HepG2 (cell line): ENCODE results near the gene FGFR4. TPM values are rescaled to one million over a fixed set of nuclear protein-coding genes. Genes with fewer than 3 reads are reported as not detected.

ENCODE experiments used
- ATAC-seq: fragments of 200-7000 bp; cut with Tn5 transposase; 3 replicates; pipeline ENCODE4 v1.9.1; 2020; ENCODE audit warnings: mild to moderate bottlenecking, moderate library complexity
- BruUV-seq: library from RNA; stranded (reverse); fragments of 400-500 nt; replicated peaks from 2 replicates; lab custom pipeline; 2021; lab: Mats Ljungman, UMichigan
- CTCF ChIA-PET: fragments of 300-600 bp; formaldehyde crosslinking; extraction: SDS; loops from one replicate; lab custom pipeline; 2021; ENCODE audit warnings: low total read pairs, inconsistent platforms, low intra/inter-chr PET ratio; lab: Yijun Ruan, JAX
- POLR2A ChIA-PET: fragments of 350-600 bp; sonication (Branson Sonifier 250); formaldehyde crosslinking; loops from one replicate; lab custom pipeline; 2020; ENCODE audit warnings: antibody characterized with exemption, inconsistent platforms; lab: Yijun Ruan, JAX
- DNase-seq: peaks from one replicate; pipeline ENCODE4 v3.0.0-alpha.2; 2015; ENCODE audit warnings: low spot score
- FAIRE-seq: peaks from 3 replicates; lab custom pipeline; 2011; peaks lifted over from hg19 to GRCh38; lab: Jason Lieb, UNC
- H2AFZ ChIP-seq: one replicate; pipeline ENCODE4 v1.6.1; 2011; ENCODE audit warnings: low read length, inconsistent platforms
- H3K27ac ChIP-seq: fragments of 300-600 bp; 3 replicates; pipeline ENCODE4 v1.8.0; 2011; ENCODE audit warnings: mixed run types, mild to moderate bottlenecking, mixed read lengths, low read length, inconsistent platforms; ENCODE audit not compliant: insufficient read depth; ENCODE audit errors: extremely low read length
- H3K27me3 ChIP-seq, 2 experiments: fragments of 200-600 bp in 1 of 2; 2 replicates in 1 of 2; 3 replicates in 1 of 2; pipeline versions ENCODE4 v1.6.0 to v1.8.0; 2011; ENCODE audit warnings: low read length in 2 of 2, mild to moderate bottlenecking in 2 of 2, moderate library complexity in 2 of 2, inconsistent platforms in 1 of 2; ENCODE audit not compliant: insufficient read depth in 2 of 2, control insufficient read depth in 1 of 2
- H3K36me3 ChIP-seq, 2 experiments: fragments of 200-600 bp in 1 of 2; replicated peaks in 1 of 2; 2 replicates in 1 of 2; 3 replicates in 1 of 2; pipeline versions ENCODE4 v1.5.1 to v1.8.0; 2011; ENCODE audit warnings: low read length in 2 of 2, inconsistent platforms in 1 of 2; ENCODE audit not compliant: insufficient read depth in 2 of 2, control insufficient read depth in 1 of 2
- H3K4me1 ChIP-seq: 2 replicates; pipeline ENCODE4 v1.5.1; 2012; ENCODE audit warnings: low read length, inconsistent platforms; ENCODE audit not compliant: insufficient read depth
- H3K4me2 ChIP-seq: 2 replicates; pipeline ENCODE4 v1.6.0; 2011; ENCODE audit warnings: low read depth, low read length, inconsistent platforms
- H3K4me3 ChIP-seq, 3 experiments: fragments of 200-600 bp in 1 of 3; sonication (generic), shearing (Covaris generic) in 1 of 3; replicated peaks in 1 of 3; 2 replicates each; pipeline ENCODE4 v1.5.1; 2011 to 2016; ENCODE audit warnings: low read length in 3 of 3, inconsistent platforms in 2 of 3, low read depth in 2 of 3, mild to moderate bottlenecking in 2 of 3, control low read depth in 1 of 3, mixed read lengths in 1 of 3; ENCODE audit not compliant: insufficient read depth in 1 of 3
- H3K79me2 ChIP-seq: one replicate; pipeline ENCODE4 v1.6.1; 2011; ENCODE audit warnings: low read length, inconsistent platforms; ENCODE audit not compliant: insufficient read depth
- H3K9ac ChIP-seq: 2 replicates; pipeline ENCODE4 v1.6.0; 2011; ENCODE audit warnings: mild to moderate bottlenecking, low read depth, low read length, inconsistent platforms; ENCODE audit not compliant: insufficient read depth
- H3K9me3 ChIP-seq: 2 replicates; pipeline ENCODE4 v1.5.1; 2012; ENCODE audit warnings: mild to moderate bottlenecking, low read length
- H4K20me1 ChIP-seq: 2 replicates; pipeline ENCODE4 v1.6.0; 2011; ENCODE audit warnings: inconsistent platforms, mild to moderate bottlenecking, low read length, moderate library complexity; ENCODE audit not compliant: insufficient read depth
- AGO1 ChIP-seq: fragments of 200-400 bp; formaldehyde crosslinking; IDR thresholded peaks from 2 replicates; pipeline ENCODE4 v1.6.1; 2017; ENCODE audit warnings: mild to moderate bottlenecking, low read depth, low read length, moderate library complexity; ENCODE audit not compliant: poor library complexity, severe bottlenecking
- CBX2 ChIP-seq, 2 experiments: fragments of 200-600 bp in 1 of 2; sonication (generic); formaldehyde crosslinking in 1 of 2; IDR thresholded peaks; 2 replicates each; pipeline versions ENCODE4 v1.7.0 to v1.8.1; 2018 to 2022; ENCODE audit warnings: low read depth in 2 of 2, low read length in 1 of 2, mild to moderate bottlenecking in 1 of 2, missing genetic modification reagents in 1 of 2
- CENPT ChIP-seq: sonication (generic); formaldehyde crosslinking; IDR thresholded peaks from 2 replicates; pipeline ENCODE4 v1.8.0; 2022; ENCODE audit warnings: low read depth, mild to moderate bottlenecking, moderate library complexity, missing genetic modification reagents
- HMG20A ChIP-seq: IDR thresholded peaks from 2 replicates; pipeline ENCODE4 v1.6.1; 2016; ENCODE audit warnings: borderline replicate concordance
- NPAS2 ChIP-seq: sonication (generic); formaldehyde crosslinking; IDR thresholded peaks from 2 replicates; pipeline ENCODE4 v1.8.0; 2022; ENCODE audit warnings: mild to moderate bottlenecking, missing genetic modification reagents, borderline replicate concordance
- SRSF1 ChIP-seq: fragments of 200-400 bp; formaldehyde crosslinking; optimal IDR thresholded peaks from 2 replicates; pipeline ENCODE3; 2017; ENCODE audit warnings: mild to moderate bottlenecking, low read depth, low read length, moderate library complexity
- THRA ChIP-seq: sonication (generic); formaldehyde crosslinking; IDR thresholded peaks from 2 replicates; pipeline ENCODE4 v1.4.0; 2020; ENCODE audit warnings: missing genetic modification reagents, borderline replicate concordance
- WIZ ChIP-seq: sonication (generic); formaldehyde crosslinking; IDR thresholded peaks from 2 replicates; pipeline ENCODE4 v1.5.1; 2020; ENCODE audit warnings: mild to moderate bottlenecking, missing genetic modification reagents
- ZBTB44 ChIP-seq: sonication (generic); formaldehyde crosslinking; IDR thresholded peaks from 2 replicates; pipeline ENCODE4 v1.4.0; 2020; ENCODE audit warnings: missing genetic modification reagents
- ZNF121 ChIP-seq: sonication (generic); formaldehyde crosslinking; IDR thresholded peaks from 2 replicates; pipeline ENCODE4 v1.5.0; 2020; ENCODE audit warnings: mild to moderate bottlenecking, missing genetic modification reagents
- ZNF232 ChIP-seq: sonication (generic); formaldehyde crosslinking; IDR thresholded peaks from 2 replicates; pipeline ENCODE4 v1.4.0; 2020; ENCODE audit warnings: missing genetic modification reagents, borderline replicate concordance
- ZNF292 ChIP-seq: sonication (generic); formaldehyde crosslinking; IDR thresholded peaks from 2 replicates; pipeline ENCODE4 v1.8.1; 2022; ENCODE audit warnings: mild to moderate bottlenecking, low read depth, missing genetic modification reagents, borderline replicate concordance
- ZNF646 ChIP-seq: sonication (generic); formaldehyde crosslinking; IDR thresholded peaks from 2 replicates; pipeline ENCODE4 v1.9.0; 2021; ENCODE audit warnings: mild to moderate bottlenecking, missing genetic modification reagents
- ZNF746 ChIP-seq: sonication (generic); formaldehyde crosslinking; IDR thresholded peaks from 2 replicates; pipeline ENCODE4 v1.8.0; 2022; ENCODE audit warnings: mild to moderate bottlenecking, missing genetic modification reagents
- ZSCAN12 ChIP-seq: sonication (generic); formaldehyde crosslinking; IDR thresholded peaks from 2 replicates; pipeline ENCODE4 v1.9.0; 2021; ENCODE audit warnings: mild to moderate bottlenecking, missing genetic modification reagents
- ZSCAN25 ChIP-seq: sonication (generic); formaldehyde crosslinking; IDR thresholded peaks from 2 replicates; pipeline ENCODE4 v1.8.0; 2022; ENCODE audit warnings: mild to moderate bottlenecking, missing genetic modification reagents
- WGBS: methylation state at CpG from one replicate; pipeline ENCODE4 v1.1.6; 2017; ENCODE audit warnings: low lambda C conversion rate; 5-methylcytosine and 5-hydroxymethylcytosine counted together
- in situ Hi-C: cut with HindIII; loops from 2 replicates; pipeline ENCODE4 v1.10.0; 2017; ENCODE audit warnings: low pct_unique_long_range_greater_than_20kb; ENCODE audit not compliant: extremely low pct_ligation_motif_present
- intact Hi-C: fragments of 100-400 bp; cut with micrococcal nuclease; formaldehyde crosslinking; loops from one replicate; pipeline ENCODE4 v1.10.0; 2022; ENCODE audit not compliant: unreplicated experiment
- polyA plus RNA-seq, 8 experiments: library from polyadenylated mRNA; depleted of rRNA in 3 of 8; stranded (reverse) in 7 of 8; unstranded in 1 of 8; fragments of >200 nt; fragmentation: Illumina TruSeq in 4 of 8; extraction: Trizol in 4 of 8; gene quantifications; 2 replicates each; pipeline versions ENCODE4 v1.2.1 to v1.2.3, GENCODE V29; 2011 to 2016; ENCODE audit warnings: low read depth in 4 of 8, missing spikeins in 1 of 8, mixed read lengths in 1 of 8; ENCODE audit not compliant: insufficient read depth in 1 of 8
- total RNA-seq, 5 experiments: library from RNA; depleted of rRNA; stranded (reverse); fragments of >200 nt; fragmentation: Illumina TruSeq; extraction: Trizol; gene quantifications; 2 replicates each; pipeline ENCODE4 v1.2.3, GENCODE V29; 2016; ENCODE audit warnings: low read depth in 1 of 5

The FGFR4 gene
- total and polyA plus RNA-seq, 2 of the 13 experiments (the other 11 are each of a cell fraction or from before 2014, with no cell fraction given): 129 to 219 TPM

- no peaks in the 10 kb centered on the region for H3K27me3 ChIP-seq
- H3K9me3 ChIP-seq: no peaks in the 10 kb centered on the region
- no peak overlapping the region for H3K4me2 ChIP-seq
- DNase-seq: no peak
- ChIA-PET CTCF (no interaction called here), POLR2A (no interaction called here)
- no peak overlapping the region for H3K4me3 ChIP-seq
- H3K79me2 ChIP-seq: no peaks in the 10 kb centered on the region
- intact Hi-C loops: no loop called here
- no peaks in the 10 kb centered on the region for H4K20me1 ChIP-seq
- no TSS peak for BruUV-seq
- no peaks in the 10 kb centered on the region for H3K36me3 ChIP-seq
- 59% methylated on average over 4 of the region's 4 CpGs for WGBS
- no peak overlapping the region for H2AFZ ChIP-seq
- no peak for ATAC-seq
- in situ Hi-C loops: loop anchor here (25.0 kb wide), 1 partner anchor 338 kb away; the partner anchor contains the start of gene DBN1
- FAIRE-seq: no peak
- no peaks in the 10 kb centered on the region for H3K4me1 ChIP-seq
- no peak overlapping the region for H3K9ac ChIP-seq
- H3K27ac ChIP-seq: no peak overlapping the region
- TF ChIP-seq SRSF1: no peak
- no peak for TF ChIP-seq ZBTB44 (CRISPR knock-in tag)
- TF ChIP-seq NPAS2 (CRISPR knock-in tag): no peak
- TF ChIP-seq CBX2 (IDR thresholded peaks at IDR 0.05; ENCODE audit: low read depth, low read length): no peak
- no peak for TF ChIP-seq CBX2 (CRISPR knock-in tag; IDR thresholded peaks at IDR 0.05; ENCODE audit: low read depth)
- TF ChIP-seq ZSCAN12 (CRISPR knock-in tag): no peak
- no peak for TF ChIP-seq ZNF232 (CRISPR knock-in tag)
- TF ChIP-seq HMG20A (CRISPR knock-in tag): no peak
- TF ChIP-seq ZNF121 (CRISPR knock-in tag): no peak
- TF ChIP-seq WIZ (CRISPR knock-in tag): no peak
- TF ChIP-seq ZNF292 (CRISPR knock-in tag): no peak
- no peak for TF ChIP-seq AGO1
- TF ChIP-seq ZNF746 (CRISPR knock-in tag): no peak
- no peak for TF ChIP-seq ZNF646 (CRISPR knock-in tag)
- no peak for TF ChIP-seq ZSCAN25
- no peak for TF ChIP-seq CENPT
- TF ChIP-seq THRA (CRISPR knock-in tag): no peak
These were observed 37.8 kb downstream of the FGFR4 start for GRCh38 chr5:177124486-177124991.
